GM21423 (cell line): ENCODE measurements around the gene AUTS2.
A peak's percentile ranks its signal among the peaks of the same experiment; 100 is the strongest.

Source experiments
- ATAC-seq: cut with Tn5 transposase; IDR thresholded peaks from one replicate; pipeline ENCODE4 v1.9.1; 2021; ENCODE audit warnings: mild to moderate bottlenecking, moderate library complexity; ENCODE audit not compliant: unreplicated experiment

AUTS2 gene

GRCh38 chr7:69598081-69598486 is at the start of gene AUTS2:
Gene AUTS2, plus strand, starts transcription at chr7:69598475. Its CDS starts 1,179 bp downstream, at chr7:69599654.
- peak; percentile 51 for ATAC-seq

- no peak for ATAC-seq
Observed at GRCh38 chr7:69550991-69551390, 47.3 kb upstream of the AUTS2 start.

- no peak for ATAC-seq
Observed at GRCh38 chr7:69553190-69553589, 45.1 kb upstream of the AUTS2 start.

DNA sequence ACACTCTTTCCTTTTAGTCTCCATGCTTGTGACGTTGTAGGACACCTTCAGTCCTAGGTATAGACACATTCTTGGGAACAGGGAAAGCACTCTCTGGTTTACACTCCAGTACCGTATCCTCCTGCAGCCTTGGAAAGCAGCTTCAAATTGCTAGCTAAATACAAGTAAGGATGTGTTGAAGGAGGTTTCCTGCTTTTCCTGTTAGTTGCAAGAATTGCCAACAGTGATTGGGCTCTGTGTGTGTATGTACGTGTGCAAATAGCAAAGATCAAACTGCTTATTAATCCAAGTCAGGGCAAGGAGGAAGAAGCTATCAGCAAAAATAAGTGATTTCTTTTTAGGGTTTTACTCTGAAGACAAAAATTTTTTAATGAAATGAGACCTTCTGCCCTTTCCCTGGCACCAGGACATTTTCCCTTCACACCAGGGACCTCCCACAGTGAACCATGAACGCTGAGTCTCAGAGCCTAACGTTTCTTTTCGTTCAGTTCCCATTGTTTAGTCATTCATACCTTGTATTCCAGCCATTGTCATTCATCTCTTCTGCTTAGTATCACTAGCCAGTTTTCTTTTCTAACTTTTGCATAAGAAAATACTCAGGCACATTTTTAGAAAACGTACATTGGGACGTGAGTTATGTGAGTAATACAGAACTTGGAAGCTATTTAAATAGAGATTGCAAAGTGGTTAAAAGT is 36.9 kb upstream of the AUTS2 start:
- ATAC-seq, result no peak

DNA sequence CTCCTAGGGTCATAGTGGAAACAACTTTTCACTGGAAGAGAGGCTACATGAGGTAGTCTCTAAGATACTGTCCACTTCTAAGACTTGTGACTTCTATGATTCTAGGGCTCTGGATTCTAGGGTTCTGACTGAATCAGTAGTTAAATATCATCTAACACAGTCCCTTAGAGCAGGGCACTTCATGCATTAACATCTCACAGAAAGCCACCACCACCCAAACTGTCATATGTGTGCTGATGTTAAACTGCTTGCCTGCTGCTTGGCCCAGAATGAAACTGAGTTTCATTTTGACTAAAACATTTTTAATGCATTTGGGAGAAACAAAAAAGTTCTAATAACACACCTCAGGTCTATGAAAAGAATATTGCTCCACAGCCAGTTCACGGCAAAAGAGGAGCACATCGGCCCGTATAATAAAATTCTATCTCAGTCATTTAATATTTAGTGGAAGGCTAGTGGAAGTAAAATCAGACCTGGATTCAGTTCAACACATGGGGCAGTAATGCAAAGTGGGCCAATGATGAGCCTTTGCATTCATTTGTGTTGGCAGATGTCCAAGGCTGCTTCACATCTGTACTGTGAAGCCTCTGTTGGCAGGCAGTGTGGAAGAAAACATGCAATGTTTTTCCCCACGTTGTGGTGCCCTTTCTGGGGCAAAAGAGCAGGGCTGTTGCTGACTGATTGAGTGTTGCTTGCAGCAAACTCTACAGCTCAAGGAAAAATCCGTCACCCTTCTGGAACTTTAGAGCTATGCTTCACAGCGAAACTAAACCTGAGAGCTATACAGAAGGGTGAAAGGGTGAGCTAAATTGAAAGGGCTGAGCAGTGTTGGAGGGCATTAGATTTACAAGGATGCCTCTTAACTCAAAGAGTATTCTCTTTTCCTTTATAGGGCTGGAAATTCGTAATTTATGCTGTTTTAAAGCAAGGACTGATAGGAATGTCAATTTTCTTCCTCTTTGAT is 33.5 kb upstream of the AUTS2 start:
- peak; percentile 64 for ATAC-seq

- no peak for ATAC-seq
Observed at GRCh38 chr7:69567800-69568199, 30.5 kb upstream of the AUTS2 start.

- ATAC-seq, result no peak
Observed at GRCh38 chr7:69568266-69568665, 30.0 kb upstream of the AUTS2 start.

- no peak for ATAC-seq
Observed at GRCh38 chr7:69575651-69576050, 22.6 kb upstream of the AUTS2 start.

GRCh38 chr7:69577221-69577620 is 21.1 kb upstream of the AUTS2 start:
- no peak for ATAC-seq

DNA sequence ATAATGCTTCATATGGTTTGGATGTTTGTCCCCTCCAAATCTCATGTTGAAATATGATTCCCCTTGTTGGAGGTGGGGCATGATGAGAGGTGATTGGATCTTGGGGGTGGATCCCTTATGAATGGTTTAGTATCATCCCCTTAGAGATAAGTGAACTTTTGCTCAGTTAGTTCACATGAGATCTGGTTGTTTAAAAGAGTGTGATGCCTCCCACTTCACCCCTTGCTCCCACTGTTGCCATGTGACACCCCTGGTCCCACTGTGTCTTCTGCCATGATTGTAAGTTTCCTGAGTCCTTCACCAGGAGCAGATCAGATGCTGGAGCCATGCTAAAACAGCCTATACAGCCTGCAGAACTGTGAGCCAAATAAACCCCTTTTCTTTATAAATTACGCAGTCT is 13.1 kb upstream of the AUTS2 start:
- ATAC-seq, result no peak

- no peak for ATAC-seq
Observed at GRCh38 chr7:69586321-69586720, 12.0 kb upstream of the AUTS2 start.

- no peak for ATAC-seq
Observed at GRCh38 chr7:69588773-69589172, 9.5 kb upstream of the AUTS2 start.

GRCh38 chr7:69591805-69592204 is 6.5 kb upstream of the AUTS2 start:
- ATAC-seq, result no peak

DNA sequence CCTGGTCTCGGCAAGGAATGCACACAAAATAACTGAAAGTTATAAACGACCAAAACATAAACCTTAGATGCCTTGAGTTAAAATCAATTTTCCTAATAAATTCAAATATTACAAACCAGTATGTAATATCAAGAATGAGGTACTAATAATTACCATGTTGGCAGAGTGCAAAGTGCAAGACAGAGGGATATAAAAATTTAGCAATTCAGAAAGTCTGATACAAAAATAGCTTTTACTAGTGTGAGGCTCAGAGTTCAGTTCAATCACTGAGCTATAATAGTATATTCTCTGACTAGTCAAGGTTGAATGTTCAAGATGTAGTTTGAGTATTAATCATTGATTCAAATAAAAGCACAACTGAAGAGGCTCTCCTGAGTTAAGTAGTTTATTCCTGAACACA is 4.8 kb upstream of the AUTS2 start:
- no peak for ATAC-seq

- ATAC-seq, result no peak
Observed at GRCh38 chr7:69595415-69595814, 2.9 kb upstream of the AUTS2 start.

- no peak for ATAC-seq
Observed at GRCh38 chr7:69596056-69596455, 2.2 kb upstream of the AUTS2 start.

DNA sequence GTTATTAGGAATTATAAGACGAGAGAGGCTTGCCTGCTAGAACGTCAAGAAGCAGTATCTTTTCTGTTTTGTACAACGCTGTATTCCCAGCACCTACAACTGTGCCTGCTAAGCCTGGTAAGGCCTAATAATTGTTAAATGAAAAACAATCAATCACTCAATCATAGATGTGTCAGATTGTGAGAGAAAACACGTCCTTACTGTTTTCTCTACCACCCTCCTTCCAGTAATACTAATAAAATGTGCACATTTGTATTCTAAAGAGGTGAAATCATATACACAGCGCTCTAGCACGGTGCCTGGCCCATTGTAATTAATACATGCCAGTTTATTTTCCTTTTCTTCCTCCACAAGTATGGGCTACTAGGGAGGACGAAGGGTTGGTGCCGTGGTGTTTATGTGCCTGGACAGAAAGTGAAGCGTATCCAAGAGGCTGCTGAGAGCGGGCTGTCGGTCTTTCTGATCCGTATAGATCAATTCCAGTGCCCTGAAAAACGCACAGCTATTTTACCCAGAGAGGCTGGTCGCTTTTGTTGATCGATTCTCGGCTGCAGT is 1.5 kb upstream of the AUTS2 start:
- ATAC-seq, result no peak

- peak; percentile 16 for ATAC-seq
Observed at GRCh38 chr7:69597278-69598076, 798 bp upstream of the AUTS2 start.

DNA sequence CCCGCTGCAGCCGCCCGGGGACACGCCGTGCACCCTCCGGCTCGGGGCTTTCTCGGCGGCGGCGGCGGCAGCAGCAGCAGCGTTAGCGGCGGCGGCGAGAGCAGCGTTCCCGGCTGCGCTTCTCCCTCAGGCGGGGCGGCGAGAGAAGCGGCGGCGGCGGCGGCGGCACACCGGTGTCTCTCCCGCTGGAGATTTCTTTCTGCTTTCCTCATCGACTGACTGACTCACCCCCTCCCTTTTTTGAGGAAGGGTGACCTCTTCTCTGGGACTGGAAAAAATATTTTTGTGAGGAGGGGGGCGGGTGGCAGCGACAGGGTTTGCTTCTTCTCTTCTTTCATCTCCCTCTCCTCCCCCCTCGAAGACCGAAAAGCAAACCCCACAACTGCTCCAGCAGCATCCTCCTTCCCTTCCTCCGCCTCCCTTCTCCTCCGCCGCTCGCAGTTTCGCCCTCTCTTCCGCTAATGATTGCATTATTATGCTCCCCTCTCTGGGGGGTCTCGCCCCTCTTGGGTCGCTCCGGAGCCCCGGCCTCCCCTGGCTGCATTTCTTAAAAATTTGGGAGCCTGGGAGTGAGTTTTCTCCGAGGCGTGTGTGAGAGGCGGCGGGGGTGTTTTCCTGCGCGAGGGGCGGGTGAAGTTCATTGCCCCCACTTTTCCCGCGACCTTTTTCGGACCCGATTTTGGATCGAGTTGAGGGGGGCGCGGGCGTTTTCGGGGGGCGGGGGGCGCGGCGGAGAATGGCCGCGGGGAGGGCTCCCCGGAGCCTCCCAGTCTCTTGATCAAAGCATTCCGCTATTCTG is 411 bp downstream of the AUTS2 start:
- peak; percentile 9 for ATAC-seq

DNA sequence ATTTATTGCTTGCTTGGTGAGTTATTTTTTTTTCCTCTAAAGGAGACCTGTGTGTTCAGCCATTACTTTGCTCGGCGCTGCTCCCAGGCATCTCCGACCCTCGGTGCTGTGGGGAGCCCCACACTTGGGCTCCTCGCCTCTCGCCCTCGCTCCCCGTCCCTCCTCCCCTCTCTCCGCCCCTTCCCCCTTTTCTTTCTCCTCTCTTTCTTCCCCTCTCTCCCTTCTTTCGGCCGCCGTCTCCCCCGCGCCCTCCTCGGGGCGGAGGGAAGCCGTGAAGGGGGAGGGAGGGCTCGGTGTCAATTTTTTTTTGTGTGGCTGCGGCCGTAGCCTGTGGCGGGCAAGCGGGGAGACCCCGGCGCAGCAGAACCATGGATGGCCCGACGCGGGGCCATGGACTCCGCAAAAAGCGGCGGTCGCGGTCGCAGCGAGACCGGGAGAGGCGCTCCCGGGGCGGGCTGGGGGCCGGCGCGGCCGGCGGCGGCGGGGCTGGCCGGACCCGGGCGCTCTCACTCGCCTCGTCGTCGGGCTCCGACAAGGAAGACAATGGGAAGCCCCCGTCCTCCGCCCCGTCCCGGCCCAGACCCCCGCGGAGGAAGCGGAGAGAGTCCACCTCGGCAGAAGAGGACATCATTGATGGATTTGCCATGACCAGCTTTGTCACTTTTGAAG is 1.1 kb downstream of the AUTS2 start:
- no peak for ATAC-seq
